Keratinocyte (primary cell): Measurements from ENCODE around the gene SUSD6.

Experiments
- EZH2 ChIP-seq: IDR thresholded peaks from one replicate; pipeline ENCODE4 v1.6.1; 2012; ENCODE audit warnings: inconsistent platforms, mild to moderate bottlenecking, low read length, moderate library complexity
- TF ChIP-seq, protein P1 (sequence below), 3 experiments: IDR thresholded peaks in 1 of 3; conservative IDR thresholded peaks in 1 of 3; optimal IDR thresholded peaks in 1 of 3; 2 replicates in 2 of 3; 3 replicates in 1 of 3; pipeline versions ENCODE3 to v1.5.1; 2011; ENCODE audit warnings: low read length in 3 of 3, mild to moderate bottlenecking in 3 of 3, moderate library complexity in 2 of 3, control low read depth in 1 of 3, inconsistent platforms in 1 of 3; ENCODE audit not compliant: insufficient read depth in 2 of 3; ENCODE audit errors: extremely low read depth in 1 of 3

DNA sequence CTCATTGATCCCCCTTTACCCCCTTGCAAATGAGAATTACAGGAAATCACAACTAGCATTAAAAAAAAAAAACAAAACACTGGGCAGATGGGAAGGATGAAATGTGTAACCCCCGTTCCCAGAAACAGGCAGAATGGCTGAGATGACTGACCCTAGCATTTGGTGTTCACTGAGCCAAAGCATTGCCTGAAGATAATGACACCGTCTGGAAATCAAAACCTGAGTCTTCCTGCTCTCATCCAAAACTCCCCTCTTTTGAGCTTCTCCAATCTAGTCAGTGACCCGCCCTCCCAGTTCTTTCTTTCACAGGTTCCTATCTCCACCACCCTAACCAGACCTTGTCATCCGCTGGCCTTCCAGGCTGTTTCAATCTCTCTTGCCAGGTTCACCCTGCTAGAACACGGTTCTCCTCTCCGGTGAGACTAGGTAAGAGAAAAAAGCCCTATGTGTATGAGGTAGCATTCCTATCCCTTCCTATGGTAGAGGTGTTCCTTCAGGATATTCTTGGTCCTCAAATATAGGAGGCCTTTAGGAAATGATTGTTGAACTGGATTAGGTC lies 21.3 kb downstream of the SUSD6 start:
- TF ChIP-seq, protein P1, sequence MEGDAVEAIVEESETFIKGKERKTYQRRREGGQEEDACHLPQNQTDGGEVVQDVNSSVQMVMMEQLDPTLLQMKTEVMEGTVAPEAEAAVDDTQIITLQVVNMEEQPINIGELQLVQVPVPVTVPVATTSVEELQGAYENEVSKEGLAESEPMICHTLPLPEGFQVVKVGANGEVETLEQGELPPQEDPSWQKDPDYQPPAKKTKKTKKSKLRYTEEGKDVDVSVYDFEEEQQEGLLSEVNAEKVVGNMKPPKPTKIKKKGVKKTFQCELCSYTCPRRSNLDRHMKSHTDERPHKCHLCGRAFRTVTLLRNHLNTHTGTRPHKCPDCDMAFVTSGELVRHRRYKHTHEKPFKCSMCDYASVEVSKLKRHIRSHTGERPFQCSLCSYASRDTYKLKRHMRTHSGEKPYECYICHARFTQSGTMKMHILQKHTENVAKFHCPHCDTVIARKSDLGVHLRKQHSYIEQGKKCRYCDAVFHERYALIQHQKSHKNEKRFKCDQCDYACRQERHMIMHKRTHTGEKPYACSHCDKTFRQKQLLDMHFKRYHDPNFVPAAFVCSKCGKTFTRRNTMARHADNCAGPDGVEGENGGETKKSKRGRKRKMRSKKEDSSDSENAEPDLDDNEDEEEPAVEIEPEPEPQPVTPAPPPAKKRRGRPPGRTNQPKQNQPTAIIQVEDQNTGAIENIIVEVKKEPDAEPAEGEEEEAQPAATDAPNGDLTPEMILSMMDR (optimal IDR thresholded peaks at IDR 0.05 in 1 of 3, IDR thresholded peaks at IDR 0.05 in 1 of 3, conservative IDR thresholded peaks at IDR 0.05 in 1 of 3; ENCODE audit: extremely low read depth in 1 of 3, insufficient read depth in 2 of 3, low read length in 3 of 3): no peak
- no peak for TF ChIP-seq EZH2
